Measurements from ENCODE around the gene ACVR1C.
"Not testable (repeated sequence)": the region's sequence is repeated elsewhere in the genome, so short reads cannot be mapped to it uniquely, and the experiment has no call there.

Gene ACVR1C

GRCh38 chr2:157592374-157592773 is 36.3 kb downstream of the ACVR1C start:
- H3K36me3 ChIP-seq (replicated peaks; ENCODE audit: low read depth, low read length), result no peaks in the 10 kb centered on the region
- no peaks in the 10 kb centered on the region for H3K9me3 ChIP-seq (ENCODE audit: insufficient read depth, low read length)
- no peak overlapping the region for H2AFZ ChIP-seq (ENCODE audit: low read depth, low read length)
- H3K4me1 ChIP-seq (ENCODE audit: low read length), result no peaks in the 10 kb centered on the region
- TF ChIP-seq CTCF (IDR thresholded peaks at IDR 0.05; ENCODE audit: low read depth, low read length) (no peak), EZH2phosphoT487 (IDR thresholded peaks at IDR 0.05; ENCODE audit: low read depth) (no peak)
- H3K27ac ChIP-seq (ENCODE audit: low read length), result no peak overlapping the region
- H3K4me3 ChIP-seq (ENCODE audit: low read length), result no peak overlapping the region
- no peaks in the 10 kb centered on the region for H3K79me2 ChIP-seq (ENCODE audit: low read length)
- no peaks in the 10 kb centered on the region for H4K20me1 ChIP-seq (ENCODE audit: insufficient read depth, low read length)
- H3K27me3 ChIP-seq (ENCODE audit: low read depth, low read length), result no peaks in the 10 kb centered on the region
- no peak overlapping the region for H3K9ac ChIP-seq (ENCODE audit: low read length)
- no peak overlapping the region for H3K4me2 ChIP-seq (ENCODE audit: low read length)

GRCh38 chr2:157587576-157587975 is 41.1 kb downstream of the ACVR1C start:
- no peaks in the 10 kb centered on the region for H3K27me3 ChIP-seq (ENCODE audit: low read depth, low read length)
- H3K9ac ChIP-seq (ENCODE audit: low read length), result no peak overlapping the region
- H3K4me3 ChIP-seq (ENCODE audit: low read length), result no peak overlapping the region
- no peak overlapping the region for H3K4me2 ChIP-seq (ENCODE audit: low read length)
- H4K20me1 ChIP-seq (ENCODE audit: insufficient read depth, low read length), result no peaks in the 10 kb centered on the region
- no peak overlapping the region for H3K27ac ChIP-seq (ENCODE audit: low read length)
- TF ChIP-seq CTCF (IDR thresholded peaks at IDR 0.05; ENCODE audit: low read depth, low read length) (no peak), EZH2phosphoT487 (IDR thresholded peaks at IDR 0.05; ENCODE audit: low read depth) (no peak)
- no peak overlapping the region for H2AFZ ChIP-seq (ENCODE audit: low read depth, low read length)
- H3K36me3 ChIP-seq (replicated peaks; ENCODE audit: low read depth, low read length), result no peaks in the 10 kb centered on the region
- no peaks in the 10 kb centered on the region for H3K4me1 ChIP-seq (ENCODE audit: low read length)
- no peaks in the 10 kb centered on the region for H3K79me2 ChIP-seq (ENCODE audit: low read length)
- no peaks in the 10 kb centered on the region for H3K9me3 ChIP-seq (ENCODE audit: insufficient read depth, low read length)

GRCh38 chr2:157574165-157574564 is 54.5 kb downstream of the ACVR1C start:
- H2AFZ ChIP-seq (ENCODE audit: low read depth, low read length), result 0 out of 2 replicates have a peak overlapping the region, but pooled peaks have one; percentile 39
- no peaks in the 10 kb centered on the region for H3K79me2 ChIP-seq (ENCODE audit: low read length)
- no peak overlapping the region for H3K27ac ChIP-seq (ENCODE audit: low read length)
- no peak overlapping the region for H3K4me2 ChIP-seq (ENCODE audit: low read length)
- no peaks in the 10 kb centered on the region for H3K9me3 ChIP-seq (ENCODE audit: insufficient read depth, low read length)
- no peaks in the 10 kb centered on the region for H3K36me3 ChIP-seq (replicated peaks; ENCODE audit: low read depth, low read length)
- no peaks in the 10 kb centered on the region for H4K20me1 ChIP-seq (ENCODE audit: insufficient read depth, low read length)
- no peak overlapping the region for H3K4me3 ChIP-seq (ENCODE audit: low read length)
- TF ChIP-seq EZH2phosphoT487 (IDR thresholded peaks at IDR 0.05; ENCODE audit: low read depth) (no peak), CTCF (IDR thresholded peaks at IDR 0.05; ENCODE audit: low read depth, low read length) (no peak)
- H3K4me1 ChIP-seq (ENCODE audit: low read length), result no peaks in the 10 kb centered on the region
- no peaks in the 10 kb centered on the region for H3K27me3 ChIP-seq (ENCODE audit: low read depth, low read length)
- no peak overlapping the region for H3K9ac ChIP-seq (ENCODE audit: low read length)

GRCh38 chr2:157572725-157573124 is 55.9 kb downstream of the ACVR1C start:
- Histone ChIP-seq H3K36me3 (replicated peaks; ENCODE audit: low read depth, low read length) (no peaks in the 10 kb centered on the region), H3K27me3 (ENCODE audit: low read depth, low read length) (no peaks in the 10 kb centered on the region), H3K9me3 (ENCODE audit: insufficient read depth, low read length) (no peaks in the 10 kb centered on the region), H2AFZ (ENCODE audit: low read depth, low read length) (no peak overlapping the region), H3K9ac (ENCODE audit: low read length) (no peak overlapping the region), H3K4me3 (ENCODE audit: low read length) (no peak overlapping the region), H3K27ac (ENCODE audit: low read length) (no peak overlapping the region), H4K20me1 (ENCODE audit: insufficient read depth, low read length) (no peaks in the 10 kb centered on the region), H3K4me1 (ENCODE audit: low read length) (no peaks in the 10 kb centered on the region), H3K79me2 (ENCODE audit: low read length) (no peaks in the 10 kb centered on the region), H3K4me2 (ENCODE audit: low read length) (no peak overlapping the region)
- TF ChIP-seq CTCF (IDR thresholded peaks at IDR 0.05; ENCODE audit: low read depth, low read length) (peak; percentile 39), EZH2phosphoT487 (IDR thresholded peaks at IDR 0.05; ENCODE audit: low read depth) (no peak)

- not testable (repeated sequence) for H4K20me1 ChIP-seq (ENCODE audit: insufficient read depth, low read length); H3K79me2 ChIP-seq (ENCODE audit: low read length); H3K4me3 ChIP-seq (ENCODE audit: low read length); H3K36me3 ChIP-seq (replicated peaks; ENCODE audit: low read depth, low read length); H3K4me2 ChIP-seq (ENCODE audit: low read length); H3K9me3 ChIP-seq (ENCODE audit: insufficient read depth, low read length); H3K27ac ChIP-seq (ENCODE audit: low read length); H3K4me1 ChIP-seq (ENCODE audit: low read length); H3K27me3 ChIP-seq (ENCODE audit: low read depth, low read length); H2AFZ ChIP-seq (ENCODE audit: low read depth, low read length); H3K9ac ChIP-seq (ENCODE audit: low read length)
These were observed 62.0 kb downstream of the ACVR1C start for GRCh38 chr2:157566623-157567022.

GRCh38 chr2:157566113-157566512 is 62.6 kb downstream of the ACVR1C start:
- H4K20me1 ChIP-seq (ENCODE audit: insufficient read depth, low read length); H3K9ac ChIP-seq (ENCODE audit: low read length); H3K4me3 ChIP-seq (ENCODE audit: low read length); H3K27ac ChIP-seq (ENCODE audit: low read length); H3K27me3 ChIP-seq (ENCODE audit: low read depth, low read length); H2AFZ ChIP-seq (ENCODE audit: low read depth, low read length); H3K9me3 ChIP-seq (ENCODE audit: insufficient read depth, low read length); H3K79me2 ChIP-seq (ENCODE audit: low read length); H3K4me2 ChIP-seq (ENCODE audit: low read length); H3K4me1 ChIP-seq (ENCODE audit: low read length); H3K36me3 ChIP-seq (replicated peaks; ENCODE audit: low read depth, low read length): not testable (repeated sequence)
